Putamen (tissue), 1 donor: ENCODE data around the gene PRSS21.

ENCODE experiments used
- DNase-seq: peaks from one replicate; pipeline ENCODE4 v3.0.0-alpha.2; 2016; ENCODE audit warnings: low spot score

Gene PRSS21

DNA sequence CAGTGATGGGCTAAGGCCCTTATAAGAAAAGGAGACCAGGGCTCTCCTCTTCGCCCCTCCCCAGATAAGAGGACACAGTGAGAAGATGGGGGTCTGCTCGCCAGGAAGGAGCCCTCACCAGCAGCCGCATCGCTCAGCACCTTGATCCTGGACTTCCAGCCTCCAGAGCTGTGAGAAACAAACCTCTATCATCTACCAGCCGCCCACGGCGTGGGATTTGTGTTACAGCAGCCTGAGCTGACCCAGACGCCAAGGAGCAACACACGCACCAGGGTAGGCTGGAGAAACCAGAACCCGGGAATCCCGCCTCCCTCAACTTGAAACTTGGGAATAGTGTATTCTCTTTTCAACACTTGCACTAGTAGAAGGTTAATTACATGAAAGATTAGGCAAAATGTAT is 8.9 kb downstream of the PRSS21 start:
- no peak for DNase-seq

DNA sequence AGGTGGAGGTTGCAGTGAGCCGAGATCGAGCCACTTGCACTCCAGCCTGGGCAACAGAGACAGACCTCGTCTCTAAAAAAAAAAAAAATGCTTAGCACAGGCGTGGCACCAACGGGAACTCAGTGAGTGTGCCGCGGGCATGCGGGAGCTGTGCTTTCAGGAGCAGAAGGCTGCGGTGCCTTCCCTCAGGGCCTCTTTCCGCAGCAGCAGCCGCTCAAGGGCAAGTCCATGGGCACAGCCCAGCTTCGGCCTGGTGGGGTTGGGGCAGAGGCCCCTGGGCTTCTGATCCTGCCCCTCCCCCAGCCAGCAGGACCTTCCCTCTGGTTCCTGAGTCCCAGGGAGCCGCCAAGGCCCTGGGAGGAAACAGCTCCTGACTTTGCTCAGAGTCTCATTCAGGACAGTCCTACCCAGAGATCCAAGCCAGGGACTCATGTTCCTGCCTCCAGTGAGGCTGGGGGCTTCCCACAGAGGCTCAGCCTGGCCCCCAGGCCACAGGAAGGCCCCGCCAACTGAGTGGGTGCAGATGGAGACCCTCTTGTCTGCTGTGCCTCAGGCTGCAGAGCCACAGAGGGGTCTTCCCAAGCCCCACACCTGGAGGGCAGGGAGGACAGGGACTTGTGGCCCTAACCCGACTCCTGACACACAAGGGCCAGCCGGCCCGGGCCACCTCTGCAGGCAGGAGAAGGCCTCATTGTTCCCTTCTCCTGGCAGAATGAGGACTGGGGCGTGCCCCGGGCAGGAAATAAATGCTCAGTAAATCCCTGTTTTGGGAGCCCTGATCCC is 9.7 kb downstream of the PRSS21 start:
- no peak for DNase-seq

DNA sequence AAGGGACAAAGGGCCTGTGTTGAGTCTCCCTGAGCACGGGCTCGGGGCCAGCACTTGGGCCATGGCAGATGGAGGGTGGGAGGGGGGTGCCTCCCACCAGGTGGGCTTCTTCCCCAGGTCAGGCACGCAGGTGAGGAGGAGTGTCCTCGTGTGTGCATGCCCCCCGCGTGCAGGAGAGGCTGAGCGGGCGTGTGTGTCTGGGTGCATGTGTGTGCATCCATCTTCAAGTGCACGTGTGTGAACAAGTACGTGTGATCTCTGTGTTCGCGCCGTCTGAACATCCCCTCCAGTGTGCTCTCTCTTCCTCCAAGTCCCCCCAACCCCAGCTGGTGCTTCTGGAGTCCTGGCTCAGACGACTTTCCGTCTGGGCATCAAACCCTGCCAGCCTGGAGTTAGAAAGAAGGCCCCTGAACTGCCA is 10.3 kb downstream of the PRSS21 start:
- no peak for DNase-seq

DNA sequence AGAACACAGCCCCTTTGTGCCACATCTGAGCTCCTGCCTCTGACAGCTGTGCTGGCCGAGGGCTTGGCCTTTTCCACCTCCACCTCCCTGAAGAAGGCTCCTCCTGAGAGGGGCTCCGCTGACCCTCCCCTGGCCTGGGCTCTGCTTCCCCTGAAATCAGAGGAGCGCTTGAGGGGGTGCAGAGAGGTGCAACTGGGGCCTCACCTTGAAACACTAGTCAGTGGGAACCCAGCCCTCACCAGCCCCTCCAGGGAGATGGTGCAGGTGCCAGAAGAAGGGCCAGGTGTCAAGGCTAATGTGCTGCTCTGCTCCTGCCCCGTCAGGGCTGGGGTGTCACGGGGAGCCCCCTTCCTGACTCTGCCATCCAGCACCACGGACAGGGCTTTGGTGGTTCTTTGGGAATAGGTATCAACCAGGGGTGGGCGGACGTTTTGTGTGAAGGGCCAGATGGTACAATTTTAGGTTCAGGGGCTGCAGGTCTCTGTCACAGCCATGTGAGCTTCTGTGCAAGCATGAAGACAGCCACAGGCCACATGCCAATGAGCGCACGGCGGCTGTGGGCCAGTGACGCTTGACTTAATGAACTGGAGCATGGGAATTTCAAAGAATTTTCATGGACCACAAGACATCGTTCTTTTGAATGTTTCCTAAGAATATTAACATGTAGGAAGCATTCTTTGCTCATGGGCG is 10.9 kb downstream of the PRSS21 start:
- DNase-seq, result no peak

DNA sequence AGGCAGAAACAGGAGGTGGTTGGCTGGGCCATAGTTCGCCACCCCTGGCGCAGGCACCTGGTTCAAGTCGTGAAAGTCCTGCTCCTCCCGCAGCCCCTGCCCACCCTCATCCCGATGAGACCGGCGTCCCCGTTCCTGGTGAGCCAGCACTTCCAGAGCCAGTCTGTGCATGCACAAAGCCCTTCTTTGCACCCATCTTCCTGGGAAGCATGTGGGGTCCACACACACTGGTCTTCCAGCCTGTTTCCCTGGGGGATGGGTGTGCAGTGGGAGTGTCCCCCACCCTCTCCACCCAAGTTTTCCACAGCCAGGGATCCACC is 11.4 kb downstream of the PRSS21 start:
- no peak for DNase-seq

DNA sequence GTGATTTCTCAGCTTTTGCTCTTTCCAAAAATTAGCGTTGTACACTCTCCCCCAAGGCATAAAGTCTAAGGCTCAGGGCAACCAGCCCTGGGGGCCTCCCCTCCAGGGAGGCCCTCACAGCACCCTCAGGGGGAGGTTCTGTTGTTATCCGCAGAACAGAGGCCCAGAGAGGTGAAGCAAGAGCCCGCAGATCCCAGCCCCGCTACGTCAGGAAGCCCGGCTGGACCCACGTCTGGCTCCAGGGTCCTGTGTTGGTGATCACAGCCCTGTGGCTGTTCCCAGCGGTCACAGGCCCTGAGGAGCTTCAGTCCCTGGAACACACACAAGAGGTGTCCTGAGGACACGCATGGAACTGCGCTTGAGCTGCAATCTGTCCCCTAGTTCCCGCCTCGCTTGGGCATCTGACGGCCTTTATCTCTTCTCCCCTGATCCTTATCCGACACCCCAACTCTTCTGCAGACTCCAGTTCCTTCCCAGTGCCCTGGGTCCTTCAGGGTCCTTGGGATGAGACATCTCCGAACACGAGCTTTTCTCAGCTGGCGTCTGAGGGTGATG is 11.9 kb downstream of the PRSS21 start:
- DNase-seq, result no peak

DNA sequence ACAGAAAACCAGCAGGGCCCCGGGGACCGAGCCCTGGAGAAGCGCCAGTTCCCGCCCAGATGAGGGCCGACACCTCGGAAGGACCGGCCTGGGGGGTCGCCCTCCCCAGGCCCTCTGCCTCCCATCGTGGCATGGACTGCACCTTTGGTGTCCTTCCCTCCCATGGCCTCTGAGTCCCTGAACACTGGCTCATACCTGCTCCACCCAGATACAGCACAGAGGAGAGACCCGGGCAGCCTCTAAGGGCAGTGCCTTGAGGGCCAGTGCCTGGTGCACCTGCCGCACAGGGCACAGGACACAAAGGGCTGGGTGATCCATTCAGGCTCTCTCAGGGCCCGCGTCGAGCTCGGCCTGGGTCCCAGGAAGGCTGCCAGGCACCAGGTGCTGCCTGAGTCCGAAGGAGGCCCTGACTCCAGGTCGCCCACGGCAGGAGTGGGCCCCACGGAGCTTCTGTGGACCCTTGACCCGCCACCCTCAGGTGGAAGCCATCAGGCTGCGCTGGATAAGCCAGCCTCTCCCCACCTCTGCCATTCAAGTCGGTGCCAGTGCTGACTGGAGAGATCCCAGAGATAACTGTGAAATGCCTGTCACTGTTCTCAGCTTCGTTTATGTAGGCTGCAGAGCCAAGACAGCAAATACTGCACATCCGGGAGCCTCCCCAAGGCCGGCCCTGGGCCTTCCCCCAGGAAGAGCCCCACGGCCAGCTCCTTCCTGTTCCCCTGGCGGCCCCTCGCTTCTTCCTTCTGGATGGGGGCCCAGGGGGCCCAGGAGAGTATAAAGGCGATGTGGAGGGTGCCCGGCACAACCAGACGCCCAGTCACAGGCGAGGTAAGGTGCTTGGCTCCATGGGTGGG is 12.7 kb downstream of the PRSS21 start, which contains the start of gene ZG16B:
TSS of gene ZG16B (plus strand) at position 803 of the 854 bp plus-strand sequence. CDS start 139 bp downstream, outside the sequence.
- DNase-seq, result no peak

DNA sequence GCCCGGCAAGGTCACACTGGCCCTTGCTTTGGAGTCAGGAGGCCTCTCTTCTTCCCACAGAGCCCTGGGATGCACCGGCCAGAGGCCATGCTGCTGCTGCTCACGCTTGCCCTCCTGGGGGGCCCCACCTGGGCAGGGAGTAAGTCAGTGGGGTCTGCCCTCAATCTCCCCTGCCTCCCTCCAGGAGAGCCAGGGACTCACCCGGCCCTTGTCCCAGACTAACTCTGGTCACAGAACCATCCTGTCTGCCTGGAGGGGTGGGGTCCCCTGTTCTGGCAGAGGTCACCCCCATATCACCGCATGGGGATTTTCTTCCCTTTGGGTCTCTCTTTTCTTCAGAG is 13.3 kb downstream of the PRSS21 start:
- no peak for DNase-seq

DNA sequence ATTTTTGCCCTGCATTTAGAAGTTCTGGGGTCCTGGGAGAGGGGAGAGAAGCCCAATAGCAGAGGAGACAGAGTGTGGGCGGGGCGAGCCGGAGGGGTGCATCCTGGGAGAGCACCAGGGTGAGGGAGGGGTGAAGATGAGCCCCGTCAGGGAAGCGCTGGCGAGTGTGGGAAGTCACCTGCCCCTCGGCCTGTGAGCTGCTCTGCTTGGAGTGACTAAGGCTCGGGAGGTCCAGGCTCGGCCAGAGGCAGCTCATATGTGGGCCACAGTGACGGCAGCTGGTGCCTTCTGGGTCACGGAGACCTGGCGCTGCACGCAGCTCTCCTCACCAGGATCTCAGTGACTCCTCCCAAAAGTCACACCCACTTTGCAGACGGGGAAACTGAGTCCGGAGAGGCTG is 14.2 kb downstream of the PRSS21 start:
- no peak for DNase-seq

DNA sequence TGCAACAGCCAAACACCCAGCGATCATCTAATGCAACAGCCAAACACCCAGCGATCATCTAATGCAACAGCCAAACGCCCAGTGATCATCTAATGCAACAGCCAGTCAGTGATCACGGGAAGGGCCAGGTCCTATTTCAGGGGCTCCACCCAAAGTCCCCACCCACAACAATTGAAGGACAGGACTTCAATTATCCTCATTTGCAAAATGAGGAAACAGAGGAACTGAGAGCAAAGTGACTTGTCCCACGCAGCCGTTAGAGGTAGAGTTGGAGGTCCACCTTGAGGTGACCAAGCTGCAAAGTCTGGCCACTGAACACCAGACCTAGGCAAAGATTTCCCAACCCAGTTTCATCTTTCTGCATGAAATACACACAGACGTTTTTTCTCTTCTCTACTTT is 16.7 kb downstream of the PRSS21 start:
- no peak for DNase-seq

DNA sequence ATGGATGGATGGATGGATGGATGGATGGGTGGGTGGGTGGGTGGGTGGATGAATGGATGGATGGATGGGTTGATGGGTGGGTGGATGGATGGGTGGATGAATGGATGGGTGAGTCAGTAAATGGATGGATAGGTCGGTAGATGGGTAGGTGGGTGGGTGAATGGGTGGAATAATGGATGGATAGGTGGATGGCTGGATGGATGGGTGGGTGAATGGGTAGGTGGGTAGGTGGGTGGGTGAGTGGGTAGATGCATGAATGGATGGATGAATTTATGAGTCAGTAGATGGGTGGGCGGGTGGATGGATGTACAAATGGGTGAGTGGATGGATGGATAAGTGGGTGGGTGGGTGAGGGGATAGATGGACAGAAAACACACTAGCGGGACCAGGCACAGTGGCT is 17.9 kb downstream of the PRSS21 start:
- no peak for DNase-seq

DNA sequence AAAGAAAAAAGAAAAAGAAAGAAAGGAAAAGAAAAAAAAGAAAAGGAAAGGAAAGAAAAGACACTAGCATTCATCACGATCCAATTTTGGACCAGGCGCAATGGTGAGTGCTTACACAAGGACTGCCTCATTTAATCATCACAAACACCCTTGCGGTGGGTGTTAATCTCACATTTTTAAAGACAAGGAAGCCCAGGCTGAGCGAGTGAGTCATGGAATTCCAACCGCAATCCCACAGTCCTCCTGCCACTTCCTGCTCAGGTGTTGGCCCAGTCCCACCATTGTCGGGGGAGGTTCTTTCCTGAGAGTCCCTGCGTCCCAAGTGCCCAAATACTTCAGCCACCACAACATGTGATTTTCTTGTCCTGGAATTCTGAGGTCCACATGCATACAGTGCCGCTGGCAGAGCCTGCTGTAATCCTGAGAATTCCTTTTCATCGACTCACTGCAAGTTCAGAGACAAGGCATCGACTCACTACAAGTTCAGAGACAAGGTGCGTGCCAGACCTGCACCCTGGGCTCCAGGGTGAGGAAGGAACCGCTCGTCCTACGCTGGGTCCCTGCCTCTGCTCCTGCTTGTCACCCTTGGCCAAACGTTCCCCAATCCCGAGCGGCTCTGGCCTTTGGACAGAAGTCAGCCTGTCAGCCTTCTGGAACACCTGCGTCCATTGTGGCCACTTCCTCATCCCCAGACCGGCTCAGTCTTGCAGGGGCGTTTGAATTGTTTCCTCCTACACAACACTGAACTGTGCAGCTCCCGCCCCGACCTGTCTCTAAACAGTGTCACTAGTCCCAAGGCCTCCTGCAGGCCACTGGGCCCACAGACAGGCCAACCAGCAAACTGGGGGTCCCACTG is 18.8 kb downstream of the PRSS21 start:
- no peak for DNase-seq

DNA sequence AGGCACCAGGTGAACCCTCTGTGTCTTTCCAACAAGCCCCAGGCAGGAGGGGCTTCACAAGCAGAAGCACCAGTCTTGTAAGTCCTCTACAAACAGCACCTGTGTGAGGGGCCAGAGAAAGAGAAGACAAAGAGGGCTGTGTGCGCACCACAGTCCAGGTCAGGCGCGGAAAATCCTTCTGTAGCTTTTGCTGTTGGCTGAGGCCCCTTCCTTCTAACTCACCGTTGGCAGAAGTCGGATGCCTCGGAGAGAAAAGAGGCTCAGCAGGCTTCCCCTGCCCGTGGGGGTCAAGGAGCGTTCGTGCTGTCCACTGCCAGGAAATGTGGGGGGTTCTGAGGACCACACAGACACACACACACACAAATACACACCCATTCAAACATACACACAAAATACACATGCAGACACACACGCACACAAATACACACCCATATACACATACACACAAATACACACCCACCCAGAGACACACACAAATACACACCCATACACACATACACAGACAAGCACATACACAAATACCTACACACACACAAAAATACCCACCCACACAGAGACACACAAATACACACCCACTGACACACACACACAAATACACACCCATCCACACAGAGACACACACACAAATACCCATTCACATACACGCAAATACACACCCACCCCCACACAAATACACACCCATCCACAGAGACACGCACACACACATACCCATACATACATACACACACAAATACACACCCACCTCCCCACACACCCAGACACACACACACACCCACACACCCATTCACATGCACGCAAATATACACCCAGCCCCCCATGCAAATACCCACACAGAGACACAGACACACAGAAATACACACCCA is 19.8 kb downstream of the PRSS21 start:
- no peak for DNase-seq

DNA sequence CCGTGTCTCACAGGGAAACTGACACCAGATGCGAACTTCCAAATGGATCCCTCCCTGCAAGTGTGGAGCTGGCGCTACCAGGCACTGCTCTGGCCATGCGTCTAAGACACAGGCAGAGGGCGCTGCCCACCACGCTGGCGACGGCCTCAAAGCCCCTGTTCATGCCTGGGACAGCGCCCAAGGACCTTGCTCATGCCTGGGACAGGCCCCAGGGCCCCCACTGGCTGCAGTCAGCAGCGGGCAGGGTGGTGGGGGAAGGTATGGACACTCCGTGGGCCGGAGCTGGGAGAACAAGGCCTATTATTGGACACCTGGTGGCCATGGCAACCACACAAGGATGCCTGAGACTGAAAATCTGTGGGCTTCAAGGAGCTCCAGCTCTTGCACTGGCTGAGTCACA is 21.9 kb downstream of the PRSS21 start:
- peak; percentile 58 for DNase-seq

DNA sequence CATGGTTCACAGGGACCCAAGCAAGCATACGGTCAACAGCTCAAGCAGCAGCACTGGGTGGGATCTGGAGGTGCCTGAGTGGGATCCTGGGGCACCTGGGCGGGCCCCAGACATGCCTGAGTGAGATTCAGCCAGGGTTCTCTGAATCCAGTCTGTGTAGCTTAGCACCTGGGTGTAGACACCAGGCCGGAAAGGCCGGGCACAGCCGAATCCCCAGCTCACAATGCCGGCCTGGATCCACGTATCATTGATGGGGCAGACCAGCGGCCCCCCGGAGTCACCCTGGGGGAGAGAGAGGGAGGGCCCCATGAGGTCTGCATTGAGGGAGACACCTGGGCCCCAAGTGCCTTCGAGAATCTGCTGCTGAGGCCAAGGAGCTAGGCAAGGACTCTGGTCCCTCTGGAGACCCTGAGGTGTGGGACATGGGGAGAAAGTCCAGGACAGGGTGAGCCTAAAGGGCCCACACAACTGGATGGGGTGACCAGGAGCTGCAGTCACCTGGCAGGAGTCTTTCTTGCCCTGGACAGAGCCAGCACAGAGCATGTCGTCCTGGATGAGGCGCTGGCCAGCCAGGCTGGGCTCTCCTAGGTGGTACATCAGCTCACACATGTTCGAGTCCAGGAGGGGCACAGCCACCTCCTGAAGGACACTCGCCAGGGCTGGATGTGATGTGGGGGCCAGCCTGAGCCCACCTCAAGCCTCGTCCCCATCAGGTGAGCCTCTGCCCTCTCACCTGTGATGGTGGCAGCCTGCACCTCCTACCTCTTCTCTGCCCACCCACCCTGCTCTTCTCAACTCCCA is 22.8 kb downstream of the PRSS21 start:
- DNase-seq, result no peak

DNA sequence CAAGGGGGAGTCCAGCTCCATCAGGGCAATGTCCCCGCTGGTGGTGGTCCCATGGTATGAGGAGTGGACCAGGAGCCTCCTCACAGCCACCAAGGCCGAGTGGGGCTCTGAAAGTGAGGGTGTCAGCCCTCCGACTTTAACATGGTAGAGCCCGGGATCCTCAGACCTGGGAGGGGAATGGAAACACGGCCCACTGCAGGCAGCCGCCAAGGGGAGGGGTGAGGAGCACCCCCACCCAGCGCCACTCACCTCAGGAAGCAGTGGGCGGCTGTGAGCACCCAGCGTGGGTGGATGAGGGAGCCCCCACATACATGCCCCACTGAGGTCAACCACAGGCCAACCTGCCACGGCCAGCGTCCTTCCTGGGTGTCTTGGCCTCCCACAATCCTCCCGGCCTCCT is 23.9 kb downstream of the PRSS21 start:
- DNase-seq, result no peak

DNA sequence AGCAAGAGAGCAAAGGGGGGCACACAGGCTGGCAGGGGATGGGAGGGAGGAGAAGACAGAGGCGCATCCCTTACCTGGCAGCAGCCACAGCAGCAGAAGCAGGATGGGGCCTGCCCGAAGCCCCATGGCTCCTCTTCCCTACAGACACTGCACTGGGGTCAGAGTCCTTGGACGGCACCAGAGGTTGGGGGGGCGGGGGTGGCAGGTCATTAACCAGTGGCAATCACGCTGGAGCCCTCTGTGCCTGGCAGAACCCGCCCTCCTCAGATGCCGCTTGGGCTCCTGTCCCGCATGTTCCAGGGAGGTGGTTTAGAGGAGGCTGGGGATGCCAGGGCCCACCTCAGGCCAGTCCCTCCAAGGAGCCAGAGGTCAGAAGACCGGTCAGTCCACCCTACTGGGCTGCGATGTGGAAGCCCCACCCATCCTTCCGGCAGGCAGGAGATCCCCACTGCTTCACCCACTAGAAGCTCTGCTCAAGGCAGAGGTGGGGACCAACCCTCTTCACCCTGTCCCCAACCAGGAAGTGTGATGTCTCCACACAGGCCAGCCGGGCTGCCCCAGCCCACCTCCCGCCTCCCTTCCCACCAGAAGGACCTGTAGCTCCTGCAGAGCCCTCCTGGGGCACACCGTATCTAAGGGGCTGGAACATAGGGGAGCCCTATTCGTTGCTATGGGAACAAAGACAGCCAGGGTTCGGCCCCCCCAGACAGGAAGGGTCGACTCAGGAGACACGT is 24.7 kb downstream of the PRSS21 start:
- no peak for DNase-seq

DNA sequence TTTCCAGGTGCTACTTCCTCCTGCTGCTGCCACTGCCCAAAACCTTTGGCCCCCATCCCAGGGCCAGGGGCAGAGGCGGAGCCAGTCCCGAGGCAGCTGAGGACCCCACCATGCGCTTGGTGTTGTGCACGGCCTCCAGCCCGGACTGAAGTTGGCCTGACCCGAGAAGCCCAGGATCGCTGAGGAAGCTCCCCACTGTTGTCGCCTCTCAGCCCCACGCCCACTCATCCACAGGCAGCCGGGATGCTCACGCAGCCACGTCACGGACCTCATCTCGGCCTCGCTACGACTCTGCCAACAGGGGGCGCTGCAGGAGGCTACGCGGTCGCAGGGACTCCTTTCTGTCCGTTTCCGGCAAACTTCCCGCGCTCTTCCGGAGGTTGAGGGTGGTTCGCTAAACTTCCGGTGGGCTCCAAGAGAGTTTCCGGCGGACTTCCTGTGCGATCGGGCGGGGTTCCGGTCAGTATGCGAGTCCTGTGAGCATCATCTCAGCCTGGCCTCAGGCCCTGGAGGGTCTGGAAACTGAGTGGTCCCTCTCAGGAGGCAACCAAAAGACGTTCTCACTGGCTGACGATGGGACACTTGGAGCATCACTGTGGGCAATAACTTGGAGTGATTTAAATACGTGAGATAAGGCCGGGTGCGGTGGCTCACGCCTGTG is 25.4 kb downstream of the PRSS21 start:
- no peak for DNase-seq

DNA sequence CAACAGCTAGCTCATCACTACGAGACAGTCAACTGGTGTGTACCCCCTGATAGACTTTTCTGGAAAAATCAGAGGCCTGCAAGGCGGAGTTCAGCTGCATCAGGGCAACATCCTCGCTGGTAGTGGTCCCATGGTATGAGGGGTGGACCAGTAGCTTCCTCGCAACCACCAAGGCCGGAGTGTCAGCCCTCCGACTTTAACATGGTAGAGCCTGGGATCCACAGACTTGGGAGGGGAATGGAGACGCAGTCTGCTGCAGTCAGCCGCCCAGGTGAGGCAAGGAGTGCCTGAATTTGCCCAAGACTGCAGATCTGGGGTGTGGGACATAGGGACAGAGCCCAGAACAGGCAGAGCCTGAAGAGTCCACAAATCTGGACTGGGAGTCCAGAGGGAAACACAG is 26.5 kb downstream of the PRSS21 start:
- no peak for DNase-seq
